Heart left ventricle (tissue), 13 donors: ENCODE results near the gene SERPINA5.

Experiments used
- CTCF ChIP-seq, 12 donors: fragments of 200-600 bp; sonication (generic) in 4 of 12; IDR thresholded peaks; one replicate each; pipeline versions ENCODE4 v1.5.0 to v1.8.0; 2018 to 2022; ENCODE audit warnings: antibody characterized with exemption in 12 of 12, mild to moderate bottlenecking in 5 of 12
- POLR2A ChIP-seq, 2 donors: fragments of 450-650 bp; IDR thresholded peaks; one replicate each; pipeline ENCODE4 v1.6.1; 2017; ENCODE audit warnings: antibody characterized with exemption in 2 of 2, mild to moderate bottlenecking in 2 of 2, moderate library complexity in 2 of 2
- donor health status: ischemic (EF 13 %, LVEDD 7.1; RV severe dilation, severe dysfunction).
- donor health status: DM: no; HTN: yes; CAD: no.
- donor health status: DM: no; HTN: no; CAD: no.
- donor health status: ischemic (EF 25% LVEDD 6.9; RV normal size, moderate dysfunction).
- donor health status: ischemic (EF 25% LVEDD 5.7; RV mildly dilated, moderate dysfunction).
- donor health status: ischemic (EF 35%, LVEDD 5.7; RV mildly dilated, moderate dysfunction).
- donor health status: nonischemic (EF 11% LVEDD 7.7; RV severe dilation, severe dysfunction).
- donor health status: DM: yes; HTN: yes; CAD: no.
- donor health status: PGD.
- donor health status: ischemic (EF 29% LVEDD 5.4; RV normal size, mild dysfunction).
- donor health status: nonischemic (EF 23%, LVEDD 6.1; RV moderate dilation, normal function).

DNA sequence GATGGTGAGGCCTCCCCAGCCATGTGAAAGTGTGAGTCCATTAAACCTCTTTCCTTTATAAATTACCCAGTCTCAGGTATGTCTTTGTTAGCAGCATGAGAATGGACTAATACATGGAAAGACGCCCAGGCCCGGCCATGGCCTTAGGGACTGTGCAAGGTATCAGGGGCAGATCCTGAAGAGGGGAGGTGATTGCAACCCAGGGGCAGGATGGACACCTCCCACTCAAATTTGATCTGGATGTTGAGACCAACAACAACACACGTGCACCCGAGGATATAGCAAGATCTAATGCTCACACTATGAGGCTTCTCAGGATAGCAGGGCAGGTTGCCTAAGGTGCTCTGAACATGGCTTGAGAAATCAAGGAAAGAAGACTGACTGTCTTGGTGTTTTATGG lies 33.5 kb upstream of the SERPINA5 start:
- no peak for TF ChIP-seq CTCF (IDR thresholded peaks at IDR 0.05)
- no peak for TF ChIP-seq POLR2A (IDR thresholded peaks at IDR 0.05)
